Activated CD4-positive, alpha-beta memory T cell treated with anti-CD3 and anti-CD28 coated beads, Interleukin-2, amount 10 ng/mL, durations not matched to agents 7 days and 5 days (primary cell): ENCODE measurements around the gene TNPO1. TPM values are rescaled to one million over a fixed set of nuclear protein-coding genes. Genes with fewer than 3 reads are reported as not detected.
"Not testable (repeated sequence)": the region's sequence is repeated elsewhere in the genome, so short reads cannot be mapped to it uniquely, and the experiment has no call there.

Experiments
- CTCF ChIA-PET: fragments of 350-600 bp; sonication (Branson Sonifier 250); formaldehyde crosslinking; loops from one replicate; lab custom pipeline; 2021; ENCODE audit warnings: antibody characterized with exemption, inconsistent platforms; lab: Charles Lee
- POLR2A ChIA-PET: fragments of 350-600 bp; sonication (Branson Sonifier 250); formaldehyde crosslinking; loops from one replicate; lab custom pipeline; 2021; ENCODE audit warnings: antibody characterized with exemption; lab: Charles Lee
- DNase-seq: peaks from one replicate; pipeline ENCODE4 v3.0.0-alpha.2; 2020
- H3K27ac Mint-ChIP-seq: one replicate; pipeline ENCODE4 v1.8.0; 2021; ENCODE audit warnings: mild to moderate bottlenecking, mixed read lengths
- H3K27me3 Mint-ChIP-seq: one replicate; pipeline ENCODE4 v1.8.0; 2021; ENCODE audit warnings: mixed read lengths
- H3K36me3 Mint-ChIP-seq: one replicate; pipeline ENCODE4 v1.8.0; 2021; ENCODE audit warnings: low read depth, mixed read lengths
- H3K4me1 Mint-ChIP-seq: one replicate; pipeline ENCODE4 v1.8.0; 2021; ENCODE audit warnings: mixed read lengths
- H3K4me3 Mint-ChIP-seq: one replicate; pipeline ENCODE4 v1.8.0; 2021; ENCODE audit warnings: mild to moderate bottlenecking, mixed read lengths
- H3K9me3 Mint-ChIP-seq: one replicate; pipeline ENCODE4 v1.8.0; 2021; ENCODE audit warnings: mixed read lengths
- total RNA-seq, 2 experiments: library from RNA; stranded (reverse); gene quantifications; one replicate each; pipeline ENCODE4 v1.2.3, GENCODE V29; 2021

TNPO1 gene
- total RNA-seq, result 10 to 100 TPM; 67.1 to 78.3 TPM

DNA sequence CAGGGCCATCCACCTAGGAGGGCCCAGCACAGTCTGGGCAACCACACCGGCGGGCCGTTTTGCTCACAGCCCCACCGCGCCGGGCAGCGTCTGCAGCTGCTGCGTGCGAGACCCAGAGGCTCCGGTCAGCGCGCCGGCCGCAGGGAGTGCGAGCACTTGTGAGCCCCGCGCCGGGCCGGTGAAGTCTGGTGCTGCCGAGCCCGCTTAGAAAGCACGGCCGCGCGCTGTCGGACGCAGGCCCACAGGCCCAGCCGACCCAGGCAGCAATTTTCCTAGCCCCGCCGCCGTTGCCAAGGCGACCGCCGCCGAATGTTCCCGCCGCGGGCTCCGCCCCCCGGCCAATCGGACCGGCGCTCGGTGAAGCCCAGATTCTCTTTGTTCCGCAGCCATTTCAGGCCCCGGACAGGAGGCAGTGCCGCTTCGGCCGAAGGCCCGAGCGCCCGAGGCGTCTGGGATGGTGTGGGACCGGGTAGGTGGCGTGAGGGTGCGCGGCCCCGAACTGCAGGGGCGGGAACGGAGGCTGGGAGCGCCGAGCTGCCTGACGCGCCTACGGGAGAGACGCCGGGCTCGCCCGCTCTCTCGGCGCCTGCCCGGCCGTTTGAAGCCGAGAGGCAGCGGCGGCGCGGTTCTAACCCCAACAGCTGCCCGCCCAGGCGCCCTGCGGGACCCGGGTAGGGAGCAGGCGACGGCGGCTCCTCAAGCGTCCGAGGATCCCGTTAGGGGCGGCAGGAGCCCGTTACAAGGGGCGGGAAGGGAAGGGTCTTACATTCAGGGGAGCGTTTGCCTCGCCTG, at the start of gene TNPO1:
Gene TNPO1 (plus strand): TSS at position 378 of the 792 bp plus-strand sequence. CDS start 77 bp downstream, at position 455.
- CTCF ChIA-PET, result interaction anchor here (1.3 to 5.7 kb wide), 8 partner anchors 18 to 415 kb away, joined by 4 to 52 read pairs (median 4); partner anchors contain the start of gene FCHO2
- H3K4me1 Mint-ChIP-seq, result peaks cover 20% of the 10 kb centered on the region
- peaks cover 19% of the 10 kb centered on the region for H3K27me3 Mint-ChIP-seq
- DNase-seq, result peak; percentile 84
- peak within 1 kb of the TSS; percentile 90 for H3K4me3 Mint-ChIP-seq
- H3K27ac Mint-ChIP-seq, result peak within 1 kb of the TSS; percentile 63
- POLR2A ChIA-PET, result interaction anchor here (1.0 to 5.3 kb wide), 8 partner anchors 13 to 508 kb away, joined by 3 to 59 read pairs (median 3); partner anchors contain the start of gene FCHO2
- H3K9me3 Mint-ChIP-seq, result no peaks in the 10 kb centered on the region
- no peaks in the 10 kb centered on the region for H3K36me3 Mint-ChIP-seq

DNA sequence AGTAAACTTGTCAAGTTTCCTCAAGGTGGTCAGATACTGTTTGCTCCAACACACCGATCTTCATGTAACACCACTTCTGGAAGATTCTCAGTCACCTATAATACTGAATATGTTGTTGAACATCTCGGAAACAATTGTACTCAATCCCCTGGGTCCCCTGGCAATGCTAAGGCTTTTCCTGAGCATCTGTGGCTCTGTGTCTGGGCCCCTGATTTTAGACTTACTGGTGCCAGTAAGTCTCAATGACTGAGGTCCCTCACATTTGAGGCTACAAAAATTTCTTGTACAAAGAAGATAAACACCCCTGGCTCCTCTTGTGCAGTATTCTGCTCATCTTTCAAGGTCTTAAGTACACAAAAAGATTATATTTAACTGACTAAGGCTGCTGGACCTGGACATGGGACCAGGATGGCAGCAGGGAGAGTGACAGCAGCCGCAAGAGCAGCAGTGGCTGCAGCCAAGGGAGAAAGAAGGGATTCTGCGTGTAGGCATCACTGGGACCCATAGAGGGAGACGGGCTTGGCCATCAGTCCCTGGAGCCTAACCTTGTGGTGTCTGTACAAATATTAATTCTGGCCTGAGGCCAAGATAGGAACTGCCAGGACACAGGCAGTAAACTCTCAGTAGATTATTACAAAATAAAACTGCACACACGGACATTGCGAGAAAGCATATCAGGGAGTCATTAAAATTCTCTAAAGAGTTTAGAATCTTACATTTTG, 49.0 kb upstream of the TNPO1 start:
- ChIA-PET POLR2A (no interaction called here), CTCF (interaction anchor here (0.7 kb wide), 1 partner anchor 1560 kb away, joined by 3 read pairs; no protein-coding TSS in a partner anchor)
- Mint-ChIP-seq H3K4me1 (no peaks in the 10 kb centered on the region), H3K27ac (no peak overlapping the region), H3K36me3 (no peaks in the 10 kb centered on the region), H3K4me3 (no peak overlapping the region), H3K9me3 (no peaks in the 10 kb centered on the region), H3K27me3 (peaks cover 6% of the 10 kb centered on the region)
- no peak for DNase-seq

DNA sequence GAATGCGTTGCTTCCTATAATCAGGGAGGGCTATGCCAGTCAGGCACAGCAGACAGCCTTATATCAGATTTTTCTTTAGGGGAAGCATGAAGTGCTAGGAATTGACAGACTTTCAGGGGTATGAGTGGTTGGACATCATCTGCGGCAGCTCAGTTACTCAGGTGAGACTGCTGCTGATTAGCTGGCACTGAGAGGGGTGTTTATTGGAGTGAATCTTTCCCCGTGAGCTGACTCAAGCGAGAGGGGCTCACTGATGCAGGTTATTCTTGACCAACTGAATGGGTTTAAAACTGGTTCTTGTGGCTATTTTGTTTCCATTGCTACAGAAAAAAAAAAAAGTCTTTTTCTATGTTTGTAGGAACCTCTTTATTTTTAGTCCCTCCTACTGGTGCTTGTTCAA, 46.2 kb upstream of the TNPO1 start:
- CTCF ChIA-PET, result no interaction called here
- H3K9me3 Mint-ChIP-seq, result no peaks in the 10 kb centered on the region
- no peaks in the 10 kb centered on the region for H3K36me3 Mint-ChIP-seq
- no peak for DNase-seq
- no peak overlapping the region for H3K4me3 Mint-ChIP-seq
- H3K27me3 Mint-ChIP-seq, result peaks cover 3% of the 10 kb centered on the region
- H3K27ac Mint-ChIP-seq, result no peak overlapping the region
- H3K4me1 Mint-ChIP-seq, result no peaks in the 10 kb centered on the region
- POLR2A ChIA-PET, result no interaction called here

DNA sequence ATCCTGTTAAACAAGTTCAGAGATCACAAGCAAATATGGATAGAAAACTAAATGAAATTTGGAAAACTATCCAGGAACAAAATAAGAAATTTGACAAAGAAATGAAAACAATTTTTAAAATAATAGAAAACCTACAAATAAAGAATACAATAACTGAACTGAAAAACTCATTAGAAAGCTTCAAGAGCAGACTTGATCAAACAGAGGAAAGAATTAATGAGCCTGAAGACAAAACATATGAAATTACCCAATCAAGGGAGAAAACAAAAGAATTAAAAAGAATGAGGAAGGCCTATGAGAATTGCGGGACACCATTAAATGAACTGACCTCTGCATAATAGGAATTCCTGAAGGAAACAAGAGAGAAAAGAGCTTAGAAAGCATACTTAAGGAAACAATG, 39.8 kb upstream of the TNPO1 start:
- POLR2A ChIA-PET, result no interaction called here
- H3K36me3 Mint-ChIP-seq, result no peaks in the 10 kb centered on the region
- CTCF ChIA-PET, result no interaction called here

DNA sequence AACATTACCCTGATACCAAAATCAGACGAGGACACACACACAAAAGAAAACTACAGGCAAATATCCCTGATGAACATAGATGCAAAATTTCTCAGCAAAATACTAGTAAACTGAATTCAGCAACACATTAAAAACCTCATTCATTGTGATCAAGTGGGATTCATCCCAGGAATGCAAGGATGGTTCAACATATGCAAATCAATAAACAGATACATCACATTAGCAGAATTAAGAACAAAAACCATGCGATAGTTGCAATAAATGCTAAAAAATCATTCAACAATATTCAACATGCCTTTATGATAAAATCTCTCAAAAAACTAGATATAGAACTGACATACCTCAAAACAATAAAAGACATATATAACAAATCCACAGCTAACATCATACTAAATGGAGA, 36.9 kb upstream of the TNPO1 start:
- POLR2A ChIA-PET, result no interaction called here
- Mint-ChIP-seq H3K36me3 (no peaks in the 10 kb centered on the region), H3K4me3 (no peak overlapping the region), H3K27me3 (peaks cover 32% of the 10 kb centered on the region), H3K4me1 (no peaks in the 10 kb centered on the region), H3K9me3 (peaks cover 19% of the 10 kb centered on the region), H3K27ac (no peak overlapping the region)
- CTCF ChIA-PET, result no interaction called here
- DNase-seq, result no peak

More for the DNA sequence above, 39.8 kb upstream of the TNPO1 start:
- Mint-ChIP-seq H3K9me3 (peaks cover 19% of the 10 kb centered on the region), H3K27ac (no peak overlapping the region), H3K4me3 (no peak overlapping the region), H3K27me3 (peaks cover 32% of the 10 kb centered on the region), H3K4me1 (no peaks in the 10 kb centered on the region)
- no peak for DNase-seq

DNA sequence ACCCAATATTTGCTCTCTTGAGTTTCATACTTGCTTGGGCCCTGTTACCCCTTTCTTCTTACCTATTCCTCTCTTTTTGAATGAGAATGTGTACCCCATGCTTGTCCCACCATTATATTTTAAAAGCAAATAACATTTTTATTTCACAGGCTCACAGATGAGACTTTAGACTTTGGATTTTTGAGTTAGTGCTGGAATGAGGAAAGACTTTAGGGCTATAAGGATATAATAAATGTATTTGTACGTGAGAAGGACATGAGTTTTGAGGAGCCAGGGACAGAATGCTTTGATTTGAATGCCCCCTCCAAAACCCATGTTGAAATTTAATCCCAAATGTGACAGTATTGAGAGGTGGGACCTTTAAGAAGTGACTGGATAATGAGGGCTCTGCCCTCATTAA, 33.1 kb upstream of the TNPO1 start:
- POLR2A ChIA-PET, result no interaction called here
- Mint-ChIP-seq H3K4me3 (no peak overlapping the region), H3K36me3 (no peaks in the 10 kb centered on the region), H3K27me3 (peaks cover 25% of the 10 kb centered on the region), H3K9me3 (peaks cover 10% of the 10 kb centered on the region), H3K4me1 (no peaks in the 10 kb centered on the region), H3K27ac (no peak overlapping the region)
- CTCF ChIA-PET, result no interaction called here
- no peak for DNase-seq

DNA sequence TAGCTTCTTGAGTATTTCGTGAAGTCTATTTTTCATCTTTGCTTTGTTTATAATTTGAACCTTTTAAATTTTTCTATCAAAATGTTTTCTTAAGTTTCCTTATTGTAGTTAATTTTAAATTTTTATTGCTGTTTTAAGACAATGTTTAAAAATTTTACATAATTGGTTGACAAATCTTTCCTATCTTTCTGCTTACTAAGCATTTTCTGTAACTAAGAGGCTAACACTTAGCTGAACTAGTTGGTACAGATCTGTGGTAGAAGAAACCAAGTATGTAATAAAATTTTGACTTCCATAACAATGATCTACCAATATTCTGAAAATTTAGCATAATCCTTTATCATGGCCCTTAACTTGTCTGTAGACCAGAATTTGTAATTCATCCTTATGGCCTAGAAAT, 32.3 kb upstream of the TNPO1 start:
- H3K36me3 Mint-ChIP-seq, result no peaks in the 10 kb centered on the region
- CTCF ChIA-PET, result no interaction called here
- peaks cover 20% of the 10 kb centered on the region for H3K27me3 Mint-ChIP-seq
- no peaks in the 10 kb centered on the region for H3K4me1 Mint-ChIP-seq
- no peak for DNase-seq
- H3K4me3 Mint-ChIP-seq, result no peak overlapping the region
- no peak overlapping the region for H3K27ac Mint-ChIP-seq
- H3K9me3 Mint-ChIP-seq, result peaks cover 9% of the 10 kb centered on the region
- POLR2A ChIA-PET, result no interaction called here

DNA sequence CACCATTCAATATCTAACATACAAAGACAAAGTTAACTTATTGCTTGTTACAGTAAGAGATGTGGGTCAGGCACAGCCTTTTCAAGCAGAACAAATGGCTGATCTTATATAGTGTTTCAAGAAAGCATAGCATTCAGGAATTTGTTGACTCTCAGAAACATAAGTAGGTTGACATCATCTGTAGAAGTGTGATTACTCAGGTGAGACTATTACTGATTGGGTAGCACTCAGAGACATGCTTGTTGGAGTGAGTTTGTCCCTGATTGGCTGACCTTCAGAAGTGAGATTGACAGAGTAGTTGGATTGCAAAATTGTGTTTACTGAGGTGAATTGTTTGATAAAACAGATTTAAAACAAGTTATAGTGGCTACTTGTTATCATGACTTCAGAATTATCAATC, 30.7 kb upstream of the TNPO1 start:
- H3K27ac Mint-ChIP-seq, result no peak overlapping the region
- H3K36me3 Mint-ChIP-seq, result no peaks in the 10 kb centered on the region
- no peaks in the 10 kb centered on the region for H3K4me1 Mint-ChIP-seq
- H3K9me3 Mint-ChIP-seq, result no peaks in the 10 kb centered on the region
- DNase-seq, result no peak
- CTCF ChIA-PET, result no interaction called here
- H3K4me3 Mint-ChIP-seq, result no peak overlapping the region
- H3K27me3 Mint-ChIP-seq, result peaks cover 9% of the 10 kb centered on the region
- POLR2A ChIA-PET, result no interaction called here

DNA sequence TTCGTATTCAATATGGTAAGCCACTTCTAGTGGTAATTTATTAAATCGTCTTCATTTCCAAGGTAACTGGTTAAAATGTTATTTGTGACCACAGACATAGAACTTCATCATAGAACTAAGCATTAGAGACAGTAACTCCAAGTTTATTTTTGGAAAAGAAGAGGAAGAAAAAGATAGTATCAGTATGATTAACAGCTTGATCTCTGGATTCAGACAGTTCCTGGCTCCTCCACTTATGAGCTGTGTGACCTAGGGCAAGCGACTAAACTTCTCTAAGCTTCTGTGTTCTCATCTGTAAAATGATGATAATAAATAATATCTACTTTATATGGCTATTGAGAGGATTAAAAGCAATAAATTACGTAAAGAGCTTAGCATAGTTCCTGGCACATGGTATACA, 29.8 kb upstream of the TNPO1 start:
- no peak overlapping the region for H3K4me3 Mint-ChIP-seq
- H3K4me1 Mint-ChIP-seq, result no peaks in the 10 kb centered on the region
- DNase-seq, result no peak
- peaks cover 10% of the 10 kb centered on the region for H3K27me3 Mint-ChIP-seq
- H3K36me3 Mint-ChIP-seq, result no peaks in the 10 kb centered on the region
- H3K27ac Mint-ChIP-seq, result no peak overlapping the region
- H3K9me3 Mint-ChIP-seq, result no peaks in the 10 kb centered on the region
- ChIA-PET POLR2A (no interaction called here), CTCF (no interaction called here)

DNA sequence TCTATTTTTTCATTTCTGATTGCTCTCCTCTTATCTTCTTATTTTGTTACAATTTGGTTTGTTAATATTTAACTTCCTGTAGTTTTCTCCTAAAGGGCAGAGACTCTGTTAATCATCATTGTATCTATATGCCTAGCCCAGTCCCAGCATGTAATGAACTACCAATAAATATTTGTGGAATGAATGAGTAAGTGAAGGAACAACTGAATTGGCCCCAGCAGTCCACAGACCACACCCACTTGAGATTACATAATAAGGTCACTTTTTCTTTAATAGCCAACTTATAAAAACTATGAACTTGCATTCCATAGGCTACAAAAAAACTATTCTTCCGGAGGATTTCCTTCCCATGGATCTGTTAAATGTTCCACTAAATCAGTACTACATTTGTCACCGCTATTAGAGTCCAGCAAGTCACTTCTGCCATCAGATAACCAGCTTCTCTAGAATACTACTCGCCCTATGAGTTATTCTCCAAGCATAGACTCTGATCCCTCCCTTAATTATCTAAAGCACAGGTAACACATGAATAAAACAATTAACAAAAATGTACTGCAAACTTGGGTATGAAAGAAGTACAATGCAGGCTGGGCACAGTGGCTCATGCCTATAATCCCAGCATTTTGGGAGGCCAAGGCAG, 27.5 kb upstream of the TNPO1 start:
- Mint-ChIP-seq H3K27me3 (peaks cover 14% of the 10 kb centered on the region), H3K9me3 (no peaks in the 10 kb centered on the region), H3K27ac (no peak overlapping the region), H3K36me3 (no peaks in the 10 kb centered on the region), H3K4me3 (no peak overlapping the region), H3K4me1 (no peaks in the 10 kb centered on the region)
- POLR2A ChIA-PET, result no interaction called here
- CTCF ChIA-PET, result no interaction called here
- no peak for DNase-seq

DNA sequence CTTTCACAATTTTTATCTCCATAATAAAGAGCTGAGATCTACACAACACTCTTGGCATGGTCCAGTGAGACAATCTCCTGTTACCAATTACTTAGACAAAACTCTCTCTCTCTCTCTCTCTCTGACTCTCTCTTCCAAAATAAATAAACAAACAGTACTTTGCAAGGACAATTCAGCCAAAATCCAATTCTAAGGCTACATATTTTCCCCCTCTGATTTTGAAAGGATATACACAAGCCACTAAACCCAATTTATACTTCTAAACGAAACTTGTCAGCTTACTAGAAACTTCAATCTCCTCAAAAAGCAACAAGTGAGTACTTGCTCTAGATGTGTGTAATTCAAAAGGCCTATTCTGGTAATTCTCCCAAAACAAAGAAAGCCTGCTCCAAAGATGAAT, 26.3 kb upstream of the TNPO1 start:
- no peak overlapping the region for H3K27ac Mint-ChIP-seq
- ChIA-PET CTCF (interaction anchor here (0.6 kb wide), 1 partner anchor 213 kb away, joined by 6 read pairs; no protein-coding TSS in a partner anchor), POLR2A (no interaction called here)
- H3K36me3 Mint-ChIP-seq, result no peaks in the 10 kb centered on the region
- H3K27me3 Mint-ChIP-seq, result peaks cover 14% of the 10 kb centered on the region
- no peak for DNase-seq
- H3K4me1 Mint-ChIP-seq, result no peaks in the 10 kb centered on the region
- H3K4me3 Mint-ChIP-seq, result no peak overlapping the region
- no peaks in the 10 kb centered on the region for H3K9me3 Mint-ChIP-seq

DNA sequence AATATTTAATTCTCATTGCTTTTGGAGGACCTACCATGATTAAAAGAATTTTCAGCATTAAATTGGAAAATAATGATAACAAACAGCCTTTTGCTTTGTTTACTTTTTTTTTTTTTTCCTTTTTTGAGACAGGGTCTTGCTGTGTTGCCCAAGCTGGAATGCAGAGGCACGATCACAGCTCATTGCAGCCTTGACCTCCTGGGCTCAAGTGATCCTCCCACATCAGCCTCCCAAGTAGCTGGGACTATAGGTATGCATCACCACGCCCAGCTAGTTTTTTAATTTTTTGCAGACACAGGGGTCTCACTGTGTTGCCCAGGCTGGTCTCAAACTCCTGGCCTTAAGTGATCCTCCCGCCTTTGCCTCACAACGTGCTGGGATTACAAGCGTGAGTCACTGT, 23.8 kb upstream of the TNPO1 start:
- CTCF ChIA-PET, H3K27ac Mint-ChIP-seq, DNase-seq, H3K4me1 Mint-ChIP-seq, H3K9me3 Mint-ChIP-seq, H3K36me3 Mint-ChIP-seq, POLR2A ChIA-PET, H3K4me3 Mint-ChIP-seq: not testable (repeated sequence)
- peaks cover 16% of the 10 kb centered on the region for H3K27me3 Mint-ChIP-seq

DNA sequence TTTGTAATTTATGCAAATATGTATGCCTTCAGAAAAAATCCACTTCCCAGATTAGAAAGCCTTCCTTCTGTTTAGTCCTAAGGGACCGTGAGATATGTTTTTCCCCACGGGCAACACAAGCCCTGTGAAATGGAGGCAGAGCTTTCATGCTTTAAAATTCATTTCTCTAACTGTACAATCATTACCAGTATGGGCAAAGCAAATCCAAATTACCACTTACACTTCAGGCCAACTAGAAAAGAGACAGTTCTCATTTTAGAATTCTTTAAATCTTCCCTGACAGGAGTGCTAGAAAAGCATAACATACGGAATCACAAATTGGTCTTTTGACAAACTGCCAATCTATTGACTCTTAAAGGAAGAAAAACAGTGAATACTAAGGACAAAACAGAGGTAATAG, 20.5 kb upstream of the TNPO1 start:
- H3K27me3 Mint-ChIP-seq, result peaks cover 28% of the 10 kb centered on the region
- no peaks in the 10 kb centered on the region for H3K4me1 Mint-ChIP-seq
- no peaks in the 10 kb centered on the region for H3K36me3 Mint-ChIP-seq
- no peak overlapping the region for H3K4me3 Mint-ChIP-seq
- POLR2A ChIA-PET, result no interaction called here
- no peak overlapping the region for H3K27ac Mint-ChIP-seq
- no peaks in the 10 kb centered on the region for H3K9me3 Mint-ChIP-seq
- no peak for DNase-seq
- CTCF ChIA-PET, result no interaction called here
